Lower leg skin (tissue), 3 donors: ENCODE measurements around the gene MS4A7.

Experiments
- CTCF ChIP-seq, 3 donors: fragments of 450-650 bp; IDR thresholded peaks; one replicate each; pipeline ENCODE4 v1.5.1; 2016; ENCODE audit warnings: antibody characterized with exemption in 3 of 3, mild to moderate bottlenecking in 3 of 3, moderate library complexity in 2 of 3
- POLR2A ChIP-seq, 2 donors: fragments of 450-650 bp; IDR thresholded peaks; one replicate each; pipeline ENCODE4 v1.6.1; 2016 to 2017; ENCODE audit warnings: antibody characterized with exemption in 2 of 2, mild to moderate bottlenecking in 1 of 2, moderate library complexity in 1 of 2

GRCh38 chr11:60370252-60370810 is 8.0 kb upstream of the MS4A7 start:
- TF ChIP-seq CTCF (IDR thresholded peaks at IDR 0.05) (no peak), POLR2A (IDR thresholded peaks at IDR 0.05) (no peak)
